HG02759 (cell line): ENCODE data around the gene ADAMTS14.

Experiments
- ATAC-seq: cut with Tn5 transposase; IDR thresholded peaks from one replicate; pipeline ENCODE4 v1.9.1; 2021; ENCODE audit warnings: mild to moderate bottlenecking, moderate library complexity; ENCODE audit not compliant: unreplicated experiment

The ADAMTS14 gene

DNA sequence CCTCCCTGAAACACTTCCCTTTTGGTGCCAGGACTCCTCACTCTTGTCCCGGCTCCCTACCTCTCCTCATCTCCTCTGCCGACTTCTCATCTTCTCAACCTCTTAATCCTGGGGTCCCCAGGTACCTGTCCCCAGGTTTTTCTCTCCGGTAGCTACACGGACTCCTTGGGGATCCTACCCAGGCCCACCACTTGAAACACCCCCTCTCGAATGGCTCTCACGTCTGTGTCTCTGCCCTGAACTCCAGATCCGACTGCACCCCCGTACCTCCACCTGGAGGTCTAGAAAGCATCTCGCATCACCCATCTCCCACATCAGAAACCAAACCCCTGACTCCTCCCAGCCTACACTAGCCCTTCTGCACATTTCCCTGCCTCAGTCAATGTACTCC, 108.1 kb downstream of the ADAMTS14 start:
- no peak for ATAC-seq

DNA sequence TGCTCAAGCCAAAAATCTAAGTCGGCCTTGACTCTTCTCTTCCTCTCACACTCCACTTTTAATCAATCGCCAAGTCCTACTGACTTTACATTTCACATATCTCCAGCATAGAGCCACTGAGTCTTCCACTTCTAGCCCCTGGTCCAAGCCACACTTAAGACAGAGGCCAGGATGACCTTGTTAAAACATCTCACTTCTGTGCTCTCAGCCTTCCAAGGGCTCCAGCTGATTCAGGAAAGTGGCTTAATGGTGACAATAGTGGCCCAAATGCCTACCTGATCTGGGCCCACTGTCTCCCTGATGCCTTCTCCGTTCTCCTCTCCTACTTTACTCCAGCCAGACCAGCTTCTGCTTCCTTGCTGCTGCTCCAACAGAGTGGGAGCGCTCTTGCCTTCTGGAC, 108.5 kb downstream of the ADAMTS14 start:
- no peak for ATAC-seq

DNA sequence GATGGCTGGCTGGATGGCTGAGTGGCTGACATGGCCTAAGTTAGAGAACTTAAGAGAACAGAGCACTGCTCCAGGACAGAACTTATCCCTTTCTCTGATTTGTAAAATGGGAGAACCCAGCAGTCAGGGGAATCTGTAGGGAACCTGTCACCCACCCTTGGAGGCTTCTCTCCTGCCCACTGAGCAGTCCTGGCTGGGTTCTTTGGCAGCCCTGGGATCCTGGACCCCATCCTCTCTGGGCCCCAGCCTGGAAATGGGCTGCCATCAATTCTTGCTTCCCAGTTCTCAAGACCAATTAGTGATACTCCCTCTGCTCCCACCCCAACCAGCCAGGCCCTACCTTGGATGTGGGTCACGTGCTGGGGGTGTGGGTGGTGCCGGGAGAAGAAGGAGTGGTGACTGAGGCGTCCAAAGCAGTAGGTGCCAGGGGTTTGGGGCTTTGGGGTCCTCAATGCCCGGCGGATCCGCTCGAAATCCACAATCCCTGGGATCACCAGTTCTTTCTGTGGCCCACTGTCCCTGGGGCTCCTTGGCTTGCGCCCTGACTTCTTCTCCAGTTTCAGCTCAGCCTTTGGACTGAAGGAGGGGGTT, 109.2 kb downstream of the ADAMTS14 start:
- ATAC-seq: no peak

DNA sequence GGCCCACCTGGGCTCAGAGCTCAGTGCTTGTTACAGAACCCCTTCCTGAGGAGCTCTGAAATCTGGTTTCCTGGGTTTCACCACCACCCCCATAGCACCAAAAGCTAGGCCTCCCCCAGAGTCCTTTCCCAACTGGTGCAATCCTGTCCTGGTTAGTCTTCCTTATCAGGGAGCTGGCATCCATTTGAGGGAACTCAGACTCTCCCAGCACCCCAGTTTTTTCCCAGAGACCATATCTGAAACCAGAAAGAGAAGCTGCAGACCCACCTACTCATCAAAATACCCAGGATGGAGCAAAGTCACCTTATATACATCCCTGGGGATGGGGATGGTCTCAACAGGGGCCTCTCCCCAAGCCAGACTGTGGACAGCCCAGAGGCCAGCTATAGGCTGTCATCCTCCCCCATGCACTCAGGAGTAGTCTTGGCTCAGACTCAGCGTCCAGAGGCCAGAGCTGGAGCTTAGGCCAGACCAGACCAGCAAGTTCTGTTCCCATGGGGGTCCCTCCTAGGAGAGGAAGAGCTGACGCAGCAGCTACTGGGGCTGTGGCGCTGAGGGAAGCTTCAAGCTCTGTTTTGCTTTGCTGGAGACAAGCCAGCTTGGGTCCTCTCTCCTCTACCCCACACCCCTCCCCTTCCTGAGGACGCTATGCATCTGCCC, 109.9 kb downstream of the ADAMTS14 start:
- ATAC-seq: no peak

DNA sequence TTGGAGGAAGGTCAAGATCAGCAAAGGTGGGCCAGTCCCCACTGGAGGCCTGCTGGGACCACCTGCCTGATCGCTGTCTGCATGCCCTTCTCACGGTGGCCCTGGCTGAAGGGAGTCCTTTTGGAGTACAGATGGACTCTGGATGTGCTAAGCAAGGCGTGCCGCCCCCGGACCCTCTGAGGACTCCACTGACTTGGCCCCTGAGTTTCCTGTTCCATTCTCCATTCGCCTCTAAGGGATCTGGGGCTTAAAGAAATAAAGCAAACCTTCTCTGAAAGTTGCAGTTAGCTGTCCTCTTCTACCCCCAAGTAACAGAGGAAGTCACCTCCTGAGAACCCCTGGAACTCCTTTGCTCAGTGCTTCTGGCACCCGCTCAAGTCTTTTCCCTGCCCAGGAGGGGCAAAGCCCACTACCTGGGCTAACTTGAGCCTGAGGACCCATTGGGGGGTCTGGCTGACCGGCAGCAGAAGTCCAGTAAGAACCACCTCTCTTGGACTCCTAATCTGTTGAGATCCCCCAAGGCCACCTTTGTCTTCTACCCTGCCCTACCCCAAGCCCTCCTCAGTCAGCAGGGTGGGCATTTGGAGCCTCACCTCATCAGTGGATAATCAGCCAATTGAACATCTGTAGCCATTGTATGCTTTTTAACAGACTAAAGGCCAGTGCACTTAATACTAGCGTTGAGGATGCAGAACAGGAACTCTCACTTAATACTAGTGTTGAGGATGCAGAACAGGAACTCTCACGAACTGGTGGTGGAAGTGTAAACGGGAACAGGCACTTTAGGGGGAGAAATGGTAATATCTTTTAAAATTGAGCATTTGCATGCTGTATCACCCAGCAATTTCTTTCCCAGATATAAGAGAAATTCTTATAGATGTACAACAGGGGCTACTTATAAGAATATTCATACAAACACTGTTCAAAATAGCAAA, 110.7 kb downstream of the ADAMTS14 start:
- ATAC-seq: no peak

DNA sequence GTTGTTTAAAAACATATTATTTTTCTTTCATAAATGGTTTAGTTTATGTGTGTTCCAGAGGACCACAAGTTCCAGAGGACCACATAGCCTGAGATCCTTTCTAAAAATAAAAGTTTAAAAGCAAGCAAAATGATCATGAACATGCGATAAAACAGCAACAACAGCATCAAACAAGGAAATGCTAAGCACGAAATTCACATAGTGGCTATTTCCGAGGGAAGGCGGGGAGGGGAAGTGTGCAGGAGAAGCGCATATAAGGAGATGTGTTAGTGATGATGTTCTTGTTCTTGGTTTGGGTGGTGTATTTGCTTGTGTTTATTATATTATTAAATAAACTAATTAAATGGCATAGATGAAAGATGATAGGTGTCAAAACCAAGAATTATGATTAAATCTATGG, 111.7 kb downstream of the ADAMTS14 start:
- ATAC-seq: no peak

DNA sequence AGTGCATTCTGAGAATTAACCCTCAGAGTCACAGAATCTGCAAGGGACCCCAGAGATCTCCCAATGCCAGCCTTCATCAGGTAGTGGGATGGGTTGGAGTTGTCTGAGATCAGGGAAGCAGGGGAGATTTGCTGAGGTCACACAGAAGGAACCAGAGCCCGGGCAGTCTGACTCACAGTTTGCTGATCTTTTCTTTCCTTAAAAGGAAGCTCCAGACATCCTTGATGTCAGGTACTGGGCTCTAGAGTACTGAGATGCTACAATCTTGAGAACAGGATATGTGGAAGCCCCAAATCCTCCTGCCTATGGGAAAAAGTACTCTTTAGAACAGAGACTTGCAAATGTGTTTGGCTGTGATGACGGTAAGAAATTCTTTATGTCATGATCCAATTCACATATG, 112.2 kb downstream of the ADAMTS14 start:
- no peak for ATAC-seq

DNA sequence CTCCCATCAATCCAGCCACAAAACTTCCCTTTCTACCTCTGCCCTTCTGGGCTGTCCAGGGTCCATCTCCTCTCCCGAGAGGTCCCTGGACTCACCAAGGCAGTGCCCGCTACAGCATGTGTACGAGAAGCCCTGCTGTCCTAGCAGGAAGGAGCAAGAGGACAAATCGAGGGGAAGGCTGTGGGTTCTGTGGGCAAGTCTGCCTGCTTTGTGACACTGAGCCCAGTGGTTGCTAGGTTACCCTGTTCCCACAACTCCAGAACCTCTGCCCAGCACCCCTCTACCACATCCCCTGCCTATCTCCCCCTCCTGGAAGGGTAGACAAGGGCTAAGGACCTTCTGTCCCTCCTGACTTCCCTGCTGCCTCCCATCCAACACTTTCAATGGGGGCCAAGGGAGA, 112.9 kb downstream of the ADAMTS14 start, which contains the start of gene TBATA:
TBATA (minus strand) TSS at position 188 of the 400 bp plus-strand sequence. CDS start 1,998 bp downstream, outside the sequence.
- no peak for ATAC-seq

DNA sequence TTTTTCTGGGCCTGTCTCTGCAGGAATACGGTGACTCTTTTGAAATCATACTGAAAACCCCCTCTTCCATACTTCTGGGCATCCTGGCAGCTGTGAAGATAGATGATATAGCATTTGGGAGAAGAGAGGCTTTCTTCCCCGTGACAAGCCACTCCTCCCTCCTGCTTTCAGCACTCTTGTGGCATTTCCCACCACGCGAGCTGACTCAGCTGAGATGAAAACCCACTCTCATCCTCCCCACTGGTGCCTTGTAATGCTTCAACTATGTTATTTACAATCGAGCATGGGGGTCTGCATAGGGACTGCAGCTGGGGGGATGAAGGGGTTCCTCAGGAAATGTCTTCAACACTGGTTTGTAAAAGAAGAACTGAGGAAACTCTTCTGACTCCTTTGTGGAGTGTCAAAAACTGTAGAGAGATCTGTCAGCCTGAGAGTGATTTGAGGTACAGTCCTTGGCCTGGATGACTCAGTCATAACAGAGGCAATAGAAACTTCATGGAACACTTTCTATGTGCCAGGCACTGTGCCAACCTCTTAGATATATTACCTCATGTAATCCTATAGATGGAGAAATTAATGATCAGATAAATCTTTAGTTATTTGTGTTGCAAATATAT, 114.6 kb downstream of the ADAMTS14 start:
- no peak for ATAC-seq

DNA sequence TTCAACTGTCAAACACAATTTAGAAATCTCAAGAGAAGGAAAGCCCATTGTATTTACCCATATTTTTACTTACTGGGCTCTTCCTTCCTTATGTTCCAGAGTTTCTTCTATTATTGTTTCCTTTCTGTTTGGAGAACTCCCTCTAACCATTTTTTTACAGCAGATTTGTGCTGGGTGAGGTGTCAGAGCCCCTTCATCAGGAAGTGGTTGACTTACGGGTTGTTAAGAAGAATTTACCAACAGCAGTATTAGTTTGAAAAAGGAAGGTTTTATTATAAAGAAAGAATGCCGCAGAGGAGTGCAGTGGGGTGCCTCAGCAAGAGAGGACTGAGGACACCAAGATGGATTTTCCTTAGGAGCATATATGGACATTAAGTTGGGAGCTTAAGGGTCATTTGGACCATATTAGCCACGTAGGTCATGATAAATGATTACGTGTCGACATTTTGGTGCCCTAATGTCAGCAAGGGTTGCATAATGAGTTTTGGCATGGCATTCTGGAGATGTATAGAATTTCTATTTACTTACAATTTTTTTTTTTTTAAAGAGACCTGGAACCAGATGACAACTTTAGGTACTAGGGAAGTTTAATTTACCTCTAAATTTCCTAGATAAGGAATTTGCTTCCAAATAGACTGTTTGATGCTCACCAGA, 119.2 kb downstream of the ADAMTS14 start:
- ATAC-seq: no peak

DNA sequence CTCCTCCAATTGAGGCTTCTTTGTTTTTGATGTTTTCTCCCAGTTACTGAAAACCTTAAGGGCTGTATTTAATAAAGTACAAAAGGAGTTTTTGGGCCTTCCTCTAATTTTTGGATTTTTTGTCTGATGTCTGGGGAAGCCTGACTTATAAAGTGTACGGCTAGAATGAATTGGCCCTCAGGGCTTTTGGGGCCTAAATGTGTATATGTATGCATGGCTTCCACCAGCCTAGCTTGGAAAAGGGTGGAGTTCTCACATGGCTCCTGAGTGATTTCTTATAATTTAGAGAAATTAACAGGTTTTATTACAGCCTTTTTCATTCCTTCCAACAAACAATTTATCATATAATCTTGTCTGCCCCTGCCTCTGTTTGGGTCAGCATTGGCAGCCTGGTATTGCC, 123.3 kb downstream of the ADAMTS14 start:
- ATAC-seq: no peak

DNA sequence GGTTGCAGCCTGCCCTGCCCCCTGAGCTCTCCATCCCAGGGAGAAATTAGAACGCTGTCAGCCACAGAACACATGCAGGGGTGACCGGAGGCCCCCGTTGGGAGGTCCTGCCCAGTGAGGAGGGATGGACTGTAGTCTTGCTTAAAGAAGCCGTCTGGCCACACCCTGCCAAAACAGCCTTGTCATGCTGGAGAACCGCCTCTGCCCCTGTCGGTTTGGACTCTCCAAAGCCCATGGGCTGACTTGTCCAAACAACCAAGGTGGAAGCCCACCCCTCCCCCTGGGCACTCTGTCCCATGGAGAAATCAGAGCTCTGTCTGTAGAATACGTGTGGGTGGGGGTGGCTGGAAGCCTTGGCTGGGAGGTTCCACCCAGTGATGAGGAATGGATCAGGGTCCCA, 125.5 kb downstream of the ADAMTS14 start:
- no peak for ATAC-seq

DNA sequence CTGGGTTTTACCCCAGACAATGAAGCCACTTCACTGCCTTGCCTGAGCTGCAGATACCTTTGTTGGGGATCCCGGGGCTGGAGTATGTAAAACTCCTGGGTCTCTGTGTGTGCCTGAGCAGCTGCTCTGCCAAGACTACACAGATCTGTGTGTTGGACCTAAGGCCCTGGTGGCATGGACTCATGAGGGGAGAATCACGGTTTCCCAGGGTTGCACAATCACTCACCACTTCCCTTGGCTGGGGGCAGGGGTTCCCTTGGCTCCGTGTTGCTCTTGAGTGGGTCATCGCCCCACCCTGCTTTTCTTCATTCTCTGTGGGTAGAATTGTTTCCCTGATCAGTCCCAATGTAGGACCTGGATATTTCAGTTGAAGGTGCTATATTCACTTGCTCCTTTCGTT, 126.8 kb downstream of the ADAMTS14 start:
- no peak for ATAC-seq

DNA sequence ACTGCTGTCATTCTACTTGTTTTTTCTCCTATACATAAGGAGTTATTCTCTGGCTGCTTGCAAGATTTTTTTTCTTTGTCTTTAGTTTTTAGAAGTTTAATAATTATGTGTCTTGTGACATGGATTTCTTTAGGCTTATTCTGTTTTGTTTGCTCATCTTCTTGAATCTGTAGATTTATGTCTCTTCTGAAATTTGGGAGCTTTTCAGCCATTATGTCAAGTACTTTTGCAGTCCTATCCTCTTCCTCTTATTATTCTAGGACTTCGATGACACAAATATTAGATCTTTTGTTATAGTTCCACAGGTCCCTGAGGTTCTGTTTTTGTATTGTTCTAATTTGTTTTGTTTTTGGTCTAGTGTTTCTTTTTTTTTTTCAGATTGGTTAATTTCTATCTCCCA, 129.5 kb downstream of the ADAMTS14 start:
- ATAC-seq: no peak

DNA sequence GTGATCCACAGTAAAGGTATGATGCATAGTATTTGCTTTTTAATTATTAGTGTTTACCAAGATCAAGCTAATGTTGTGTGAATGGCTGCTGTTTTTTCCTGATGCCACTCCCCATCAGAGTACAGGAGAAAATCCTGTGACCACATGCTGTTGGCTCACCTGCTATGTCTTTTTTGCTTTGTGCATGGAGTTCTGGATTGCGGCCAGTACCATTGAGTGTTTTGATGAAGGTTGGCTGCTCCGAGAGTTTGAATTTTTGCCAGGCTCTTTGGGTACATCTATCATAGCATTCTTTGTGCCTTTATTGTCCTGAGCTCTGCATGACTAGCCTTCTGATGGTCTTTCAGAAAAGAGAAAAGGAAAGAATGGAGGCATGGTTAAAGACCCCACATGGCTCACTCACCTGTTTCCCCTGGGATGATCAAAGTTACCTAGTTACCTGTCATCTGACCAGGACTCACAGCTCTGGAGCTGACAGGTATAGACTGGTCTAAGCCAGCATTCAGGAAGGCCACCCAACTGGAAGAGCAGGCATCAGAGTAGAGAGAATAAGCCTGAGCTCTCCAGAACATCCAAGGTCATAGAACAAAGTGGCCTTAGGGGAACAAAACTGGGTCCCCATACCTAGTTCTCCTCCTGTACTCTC, 131.6 kb downstream of the ADAMTS14 start:
- ATAC-seq: no peak

DNA sequence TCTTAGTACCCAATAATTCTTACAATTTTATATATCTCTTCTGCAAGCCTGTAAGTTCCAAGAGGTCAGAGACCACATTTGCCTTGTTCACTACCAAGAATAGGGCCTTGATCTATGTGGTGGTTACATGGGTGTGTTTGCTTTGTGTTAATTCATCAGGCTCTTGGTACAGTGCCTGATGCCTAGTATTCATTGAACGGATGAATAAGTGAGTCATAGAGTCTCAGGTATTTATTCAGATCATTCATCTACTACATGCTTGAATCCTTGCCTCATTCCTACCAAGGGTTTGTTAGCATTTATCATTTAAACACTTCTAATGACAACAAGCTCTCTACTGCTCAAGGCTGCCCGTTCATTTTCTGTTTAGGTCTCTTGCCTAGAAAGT, 132.1 kb downstream of the ADAMTS14 start:
- ATAC-seq: no peak

DNA sequence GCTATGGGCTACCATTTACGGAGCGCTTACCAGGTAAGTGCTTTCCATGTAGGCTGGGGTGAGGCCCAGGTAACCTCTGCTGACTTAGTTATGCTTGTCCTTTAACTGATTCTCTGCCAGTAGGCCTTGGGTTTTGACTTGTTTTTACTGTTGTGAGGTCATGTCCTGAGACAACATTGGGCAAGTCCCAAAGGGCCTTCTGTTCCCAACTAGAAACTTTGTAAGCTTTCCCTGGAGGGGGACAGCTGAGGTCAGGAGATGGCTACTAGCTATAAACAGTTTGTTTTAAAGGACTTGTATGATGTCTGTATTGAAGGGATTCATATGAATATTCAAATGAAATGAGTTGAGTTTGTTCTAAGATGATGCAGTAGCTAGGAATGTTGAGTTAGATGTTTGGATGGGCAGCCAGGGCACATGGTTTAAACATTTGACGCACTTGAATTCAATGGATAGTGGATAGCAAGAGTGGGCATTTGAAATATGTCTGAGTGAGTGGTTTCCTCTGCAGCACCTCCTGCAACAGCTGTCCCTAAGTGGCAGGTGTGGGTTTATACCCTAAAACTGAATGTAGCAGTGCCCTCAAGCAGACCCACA, 133.4 kb downstream of the ADAMTS14 start:
- ATAC-seq: no peak

DNA sequence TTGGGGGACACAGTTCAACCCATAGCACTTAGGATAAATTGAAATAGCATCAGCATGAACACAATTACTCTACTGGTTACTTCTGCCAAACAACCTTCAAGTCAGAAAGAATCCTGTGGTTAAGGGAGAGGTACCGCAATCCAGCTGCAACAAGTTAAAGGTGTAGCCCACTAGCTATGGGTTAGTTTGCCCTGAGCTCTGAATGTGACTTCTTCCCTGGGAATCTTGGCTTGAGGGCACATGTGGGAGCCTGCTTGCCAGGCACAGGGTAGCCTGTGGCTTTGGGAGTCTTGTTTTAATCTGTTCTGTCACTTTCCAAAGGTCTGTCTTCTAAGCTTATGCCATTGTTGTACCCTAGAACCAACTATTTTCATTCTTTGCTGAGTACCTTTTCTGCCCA, 134.5 kb downstream of the ADAMTS14 start:
- no peak for ATAC-seq

DNA sequence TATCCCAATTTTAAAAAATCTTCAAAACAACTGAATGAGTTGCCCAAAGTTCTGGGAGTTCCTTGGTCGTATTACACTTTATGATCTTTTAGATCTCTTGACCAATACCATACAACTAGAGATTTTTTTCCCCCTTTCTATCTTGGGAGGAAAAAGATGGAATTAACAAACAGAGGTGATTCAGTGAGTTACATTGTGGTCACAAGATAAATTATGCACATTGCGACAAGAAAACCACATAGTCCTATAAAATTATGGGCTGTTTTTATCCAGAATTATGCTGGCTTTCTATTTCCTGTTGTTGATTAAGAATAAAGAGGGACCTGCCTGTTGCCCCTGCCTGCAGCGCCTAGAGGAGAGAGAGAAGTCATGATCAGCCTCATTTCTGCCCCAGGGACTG, 135.2 kb downstream of the ADAMTS14 start:
- ATAC-seq: no peak

DNA sequence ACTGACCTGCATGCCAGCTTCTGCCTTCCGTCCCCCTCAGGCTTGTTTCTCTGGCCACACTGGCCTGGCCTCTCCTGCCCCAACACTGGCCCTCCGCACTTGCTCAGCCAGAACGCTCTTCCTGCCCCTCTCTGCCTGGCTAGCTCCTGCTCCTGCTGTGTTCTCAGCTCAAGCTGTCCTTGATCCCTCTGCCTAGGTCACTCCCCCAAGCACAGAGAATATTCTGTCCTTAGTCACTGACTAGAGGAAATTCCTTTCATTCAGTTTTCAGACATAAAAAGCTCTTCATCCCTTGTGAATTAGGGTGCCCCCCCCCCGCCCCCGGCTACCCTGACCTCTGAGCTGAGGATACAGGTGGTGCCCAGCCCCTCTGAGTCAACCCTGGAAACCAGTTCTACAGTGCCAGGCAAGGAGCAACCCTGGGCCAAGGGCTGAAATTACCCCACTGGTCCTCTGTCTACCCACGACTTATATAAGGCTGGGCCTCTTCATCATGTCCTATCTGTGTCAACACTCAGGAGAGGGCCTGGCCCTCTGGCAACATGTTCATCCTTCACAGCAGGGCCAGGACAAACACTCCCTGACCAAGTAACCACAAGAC, 136.8 kb downstream of the ADAMTS14 start:
- no peak for ATAC-seq
